PC-3 (cell line): Measurements from ENCODE around the gene SETDB1. TPM values are rescaled to one million over a fixed set of nuclear protein-coding genes. Genes with fewer than 3 reads are reported as not detected.

Experiments
- ATAC-seq: fragments of 200-7000 bp; cut with Tn5 transposase; 2 replicates; pipeline ENCODE4 v1.9.1; 2020; ENCODE audit warnings: mild to moderate bottlenecking, moderate library complexity
- BruUV-seq: library from RNA; stranded (reverse); fragments of 400-500 nt; replicated peaks from 2 replicates; lab custom pipeline; 2021; lab: Mats Ljungman, UMichigan
- CTCF ChIA-PET: fragments of 300-600 bp; sonication (Branson Sonifier 250); formaldehyde crosslinking; loops from one replicate; lab custom pipeline; 2022; ENCODE audit warnings: antibody characterized with exemption; lab: Charles Lee
- POLR2A ChIA-PET: fragments of 300-600 bp; sonication (Branson Sonifier 250); formaldehyde crosslinking; loops from one replicate; lab custom pipeline; 2022; ENCODE audit warnings: antibody characterized with exemption; ENCODE audit not compliant: unreplicated experiment; lab: Charles Lee
- DNase-seq: peaks from one replicate; pipeline ENCODE4 v3.0.0-alpha.2; 2015
- H2AFZ ChIP-seq: fragments of 300-600 bp; sonication (generic); 2 replicates; pipeline ENCODE4 v1.6.0; 2016; ENCODE audit warnings: antibody characterized with exemption, low read length
- H3F3A ChIP-seq: fragments of 300-600 bp; sonication (generic); one replicate; pipeline ENCODE4 v1.6.0; 2017; ENCODE audit warnings: antibody characterized with exemption, low read length, control low read depth, mild to moderate bottlenecking; ENCODE audit not compliant: unreplicated experiment
- H3K27ac ChIP-seq: fragments of 300-600 bp; sonication (generic); 2 replicates; pipeline ENCODE4 v1.5.1; 2016; ENCODE audit warnings: mild to moderate bottlenecking, low read length
- H3K27me3 ChIP-seq: fragments of 300-600 bp; sonication (generic); 2 replicates; pipeline ENCODE4 v1.6.1; 2016; ENCODE audit warnings: low read length, mixed read lengths
- H3K36me3 ChIP-seq: fragments of 300-600 bp; sonication (generic); 2 replicates; pipeline ENCODE4 v1.6.1; 2016; ENCODE audit warnings: low read depth, mixed run types, low read length, mixed read lengths
- H3K4me1 ChIP-seq: fragments of 300-600 bp; sonication (generic); 2 replicates; pipeline ENCODE4 v1.5.1; 2016; ENCODE audit warnings: low read length; ENCODE audit not compliant: insufficient read depth
- H3K4me2 ChIP-seq: fragments of 300-600 bp; sonication (generic); 2 replicates; pipeline ENCODE4 v1.6.0; 2016; ENCODE audit warnings: low read length
- H3K4me3 ChIP-seq: fragments of 300-600 bp; sonication (generic); 2 replicates; pipeline ENCODE4 v1.5.1; 2016; ENCODE audit warnings: mild to moderate bottlenecking, low read length, mixed read lengths
- H3K79me2 ChIP-seq: fragments of 300-600 bp; sonication (generic); 2 replicates; pipeline ENCODE4 v1.6.1; 2017; ENCODE audit warnings: low read length, mixed read lengths
- H3K9ac ChIP-seq: fragments of 300-600 bp; sonication (generic); 2 replicates; pipeline ENCODE4 v1.6.0; 2016; ENCODE audit warnings: mild to moderate bottlenecking, low read length
- H3K9me2 ChIP-seq: fragments of 300-600 bp; sonication (generic); replicated peaks from 2 replicates; pipeline ENCODE4 v1.6.1; 2016; ENCODE audit warnings: mixed run types, low read length, mixed read lengths
- H3K9me3 ChIP-seq: fragments of 300-600 bp; sonication (generic); 2 replicates; pipeline ENCODE4 v1.6.1; 2016; ENCODE audit warnings: low read length, mixed read lengths
- H4K20me1 ChIP-seq: fragments of 300-600 bp; sonication (generic); 2 replicates; pipeline ENCODE4 v1.6.1; 2016; ENCODE audit warnings: low read length, mixed read lengths
- EZH2 ChIP-seq: fragments of 300-600 bp; sonication (generic); IDR thresholded peaks from one replicate; pipeline ENCODE4 v1.6.1; 2017; ENCODE audit warnings: antibody characterized with exemption, mild to moderate bottlenecking, low read length; ENCODE audit not compliant: unreplicated experiment
- EZH2phosphoT487 ChIP-seq: fragments of 300-600 bp; sonication (generic); IDR thresholded peaks from 2 replicates; pipeline ENCODE4 v1.6.1; 2018; ENCODE audit warnings: mild to moderate bottlenecking, antibody characterized with exemption, low read length, borderline replicate concordance
- intact Hi-C: fragments of 100-400 bp; cut with micrococcal nuclease; formaldehyde crosslinking; loops from 2 replicates; pipeline ENCODE4 v1.9.0; 2023
- total RNA-seq: library from RNA; depleted of rRNA; stranded (reverse); fragments of >200 nt; gene quantifications from 2 replicates; pipeline ENCODE4 v1.2.3, GENCODE V29; 2014
- TF ChIP-seq, protein P1 (sequence below): fragments of 300-600 bp; sonication (generic); conservative IDR thresholded peaks from 2 replicates; pipeline ENCODE4 v1.5.1; 2017; ENCODE audit warnings: antibody characterized with exemption, low read depth, mild to moderate bottlenecking, low read length

SETDB1 gene
- total RNA-seq, 1 experiment from 2014 or later, result 42.4 TPM

DNA sequence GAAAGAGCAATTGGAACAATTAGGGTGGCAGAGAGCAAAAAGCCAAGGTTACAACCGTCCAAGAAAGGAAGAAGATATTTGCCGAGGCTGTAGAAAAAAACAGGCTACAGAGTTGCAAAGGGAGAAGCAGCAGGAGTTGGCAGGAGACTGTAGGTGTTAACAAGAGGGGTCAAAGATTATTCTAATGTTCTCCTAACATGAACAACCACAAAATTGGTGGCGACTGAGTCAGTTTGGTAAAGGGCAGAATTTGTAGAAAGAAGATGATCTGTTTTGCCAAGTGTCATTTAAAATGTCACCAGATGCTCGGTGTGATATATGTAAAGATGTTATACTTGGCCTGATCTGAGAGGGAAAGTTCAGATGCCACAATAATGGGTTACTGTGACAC is 81.7 kb downstream of the SETDB1 start:
- peak overlapping the region; percentile 92 for H3K4me2 ChIP-seq
- H4K20me1 ChIP-seq, result no peaks in the 10 kb centered on the region
- no peaks in the 10 kb centered on the region for H3K9me2 ChIP-seq
- peaks cover 37% of the 10 kb centered on the region for H3K4me1 ChIP-seq
- intact Hi-C loops, result loop anchor here (5.0 to 10.0 kb wide), 3 partner anchors 39 to 383 kb away; partner anchors contain the start of genes C1orf56, ENSA and GOLPH3L
- ATAC-seq (no peak), DNase-seq (no peak)
- no TSS peak for BruUV-seq
- H3K9me3 ChIP-seq, result no peaks in the 10 kb centered on the region
- H3K4me3 ChIP-seq, result peak overlapping the region; percentile 86
- peak overlapping the region; percentile 47 for H3K9ac ChIP-seq
- H3K36me3 ChIP-seq, result no peaks in the 10 kb centered on the region
- peaks cover 32% of the 10 kb centered on the region for H3K79me2 ChIP-seq
- ChIA-PET POLR2A (no interaction called here), CTCF (no interaction called here)
- no peaks in the 10 kb centered on the region for H3K27me3 ChIP-seq
- peaks cover 6% of the 10 kb centered on the region for H3F3A ChIP-seq
- H2AFZ ChIP-seq, result peak overlapping the region; percentile 13
- H3K27ac ChIP-seq, result peak overlapping the region; percentile 82
- TF ChIP-seq EZH2, result no peak
- TF ChIP-seq, protein P1, sequence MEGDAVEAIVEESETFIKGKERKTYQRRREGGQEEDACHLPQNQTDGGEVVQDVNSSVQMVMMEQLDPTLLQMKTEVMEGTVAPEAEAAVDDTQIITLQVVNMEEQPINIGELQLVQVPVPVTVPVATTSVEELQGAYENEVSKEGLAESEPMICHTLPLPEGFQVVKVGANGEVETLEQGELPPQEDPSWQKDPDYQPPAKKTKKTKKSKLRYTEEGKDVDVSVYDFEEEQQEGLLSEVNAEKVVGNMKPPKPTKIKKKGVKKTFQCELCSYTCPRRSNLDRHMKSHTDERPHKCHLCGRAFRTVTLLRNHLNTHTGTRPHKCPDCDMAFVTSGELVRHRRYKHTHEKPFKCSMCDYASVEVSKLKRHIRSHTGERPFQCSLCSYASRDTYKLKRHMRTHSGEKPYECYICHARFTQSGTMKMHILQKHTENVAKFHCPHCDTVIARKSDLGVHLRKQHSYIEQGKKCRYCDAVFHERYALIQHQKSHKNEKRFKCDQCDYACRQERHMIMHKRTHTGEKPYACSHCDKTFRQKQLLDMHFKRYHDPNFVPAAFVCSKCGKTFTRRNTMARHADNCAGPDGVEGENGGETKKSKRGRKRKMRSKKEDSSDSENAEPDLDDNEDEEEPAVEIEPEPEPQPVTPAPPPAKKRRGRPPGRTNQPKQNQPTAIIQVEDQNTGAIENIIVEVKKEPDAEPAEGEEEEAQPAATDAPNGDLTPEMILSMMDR, result no peak
- no peak for TF ChIP-seq EZH2phosphoT487

DNA sequence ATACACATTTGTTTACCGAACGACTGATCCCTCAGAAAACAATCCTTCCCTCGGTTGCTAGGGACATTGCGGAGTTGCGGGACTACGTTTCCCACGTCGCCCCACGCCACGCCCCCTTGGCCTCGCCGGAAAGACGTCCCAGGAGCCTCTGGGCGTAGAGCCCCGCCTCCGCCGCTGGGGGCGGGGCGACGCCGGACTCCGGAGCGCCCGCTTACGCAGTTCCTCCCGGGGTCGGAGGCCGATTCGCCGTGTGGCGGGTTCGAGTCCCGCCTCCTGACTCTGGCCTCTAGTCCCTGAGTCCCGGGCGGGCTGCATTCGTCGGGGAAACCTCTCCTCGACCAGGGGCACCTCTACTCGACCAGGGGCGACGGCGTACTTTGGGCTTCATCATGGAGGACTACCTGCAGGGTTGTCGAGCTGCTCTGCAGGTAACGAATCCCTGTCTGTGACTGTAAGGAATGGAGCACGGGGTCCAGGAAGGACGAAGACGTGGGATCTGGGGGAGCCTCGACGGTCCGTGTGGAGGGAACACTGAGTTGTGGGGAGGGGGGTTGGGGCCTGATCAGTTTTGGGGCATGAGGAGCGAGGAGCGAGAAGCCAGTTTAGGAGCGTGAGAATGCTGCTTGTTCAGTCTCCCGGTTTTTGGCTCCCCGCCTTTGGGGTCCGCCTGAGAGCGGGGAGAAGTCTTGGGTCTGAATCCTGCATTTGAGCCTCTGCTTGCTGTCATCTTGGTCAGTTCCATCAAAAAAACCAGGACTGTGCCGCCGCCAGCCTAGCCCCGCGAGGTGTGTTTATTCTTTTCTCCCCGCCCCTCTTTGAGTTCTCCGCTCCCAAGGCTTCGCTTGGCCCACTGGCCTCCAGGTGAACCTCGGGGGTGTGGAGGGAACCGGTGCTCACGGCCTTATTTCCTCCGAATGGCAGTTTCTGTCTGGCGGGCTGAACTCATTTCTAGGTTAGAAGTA is 82.4 kb downstream of the SETDB1 start, which contains the start of gene PRUNE1:
Gene PRUNE1, plus strand, starts transcription at position 206 of the 962 bp plus-strand sequence. Its CDS starts 184 bp downstream, at position 390.
- peak within 1 kb of the TSS; percentile 87 for H3K9ac ChIP-seq
- peak; percentile 100 for DNase-seq
- POLR2A ChIA-PET, result no interaction called here
- TF ChIP-seq, protein P1, result no peak
- no peak for TF ChIP-seq EZH2phosphoT487
- TF ChIP-seq EZH2, result no peak
- peaks cover 32% of the 10 kb centered on the region for H3K79me2 ChIP-seq
- peak within 1 kb of the TSS; percentile 99 for H2AFZ ChIP-seq
- H3K4me1 ChIP-seq, result peaks cover 37% of the 10 kb centered on the region
- H3K27me3 ChIP-seq, result no peaks in the 10 kb centered on the region
- peak within 1 kb of the TSS; percentile 82 for H3K27ac ChIP-seq
- no peaks in the 10 kb centered on the region for H4K20me1 ChIP-seq
- H3K9me3 ChIP-seq, result no peaks in the 10 kb centered on the region
- TSS peak; percentile 49 for BruUV-seq
- H3F3A ChIP-seq, result peaks cover 6% of the 10 kb centered on the region
- CTCF ChIA-PET, result no interaction called here
- intact Hi-C loops, result loop anchor here (5.0 to 10.0 kb wide), 3 partner anchors 39 to 384 kb away; partner anchors contain the start of genes C1orf56, ENSA and GOLPH3L
- H3K9me2 ChIP-seq, result no peaks in the 10 kb centered on the region
- H3K4me2 ChIP-seq, result peak within 1 kb of the TSS; percentile 92
- no peaks in the 10 kb centered on the region for H3K36me3 ChIP-seq
- peak within 1 kb of the TSS; percentile 86 for H3K4me3 ChIP-seq
- peak; percentile 83 for ATAC-seq
